GM20000 (cell line): Measurements from ENCODE around the gene ATP2A3.

Source experiments
- DNase-seq: peaks from one replicate; pipeline ENCODE4 v3.0.0; 2012; ENCODE audit warnings: low spot score
- CTCF ChIP-seq: IDR thresholded peaks from 2 replicates; pipeline ENCODE4 v1.5.1; 2012; ENCODE audit warnings: mild to moderate bottlenecking, control low read depth; ENCODE audit errors: extremely low read depth, missing control alignments

The ATP2A3 gene

GRCh38 chr17:3889325-3890012, 74.8 kb downstream of the ATP2A3 start:
- no peak for TF ChIP-seq CTCF
- DNase-seq: no peak

- TF ChIP-seq CTCF: no peak
- DNase-seq: no peak
Measured at GRCh38 chr17:3888343-3889171, 75.7 kb downstream of the ATP2A3 start.

- no peak for DNase-seq
- TF ChIP-seq CTCF: no peak
Measured at GRCh38 chr17:3887804-3888203, 76.4 kb downstream of the ATP2A3 start.

- no peak for DNase-seq
- no peak for TF ChIP-seq CTCF
Measured at GRCh38 chr17:3887394-3887793, 76.8 kb downstream of the ATP2A3 start.

GRCh38 chr17:3886776-3887175, 77.5 kb downstream of the ATP2A3 start:
- no peak for TF ChIP-seq CTCF
- DNase-seq: no peak

GRCh38 chr17:3885970-3886369, 78.3 kb downstream of the ATP2A3 start:
- DNase-seq: no peak
- TF ChIP-seq CTCF: no peak

- no peak for TF ChIP-seq CTCF
- DNase-seq: no peak
Measured at GRCh38 chr17:3885271-3885670, 79.0 kb downstream of the ATP2A3 start.
